Activated T-helper 9 cell treated with anti-CD3 and anti-CD28 coated beads, Interleukin-2, amount 50 U/mL, for 16 hours (primary cell): ENCODE measurements around the gene ARHGAP10.

Experiments used
- DNase-seq: peaks from one replicate; pipeline ENCODE4 v3.0.0-alpha.2; 2020; ENCODE audit warnings: low read depth

ARHGAP10 gene

GRCh38 chr4:147826288-147826646 is 94.4 kb downstream of the ARHGAP10 start:
- DNase-seq: no peak

GRCh38 chr4:147828331-147828905 is 96.5 kb downstream of the ARHGAP10 start:
- no peak for DNase-seq

- DNase-seq: no peak
Measured at GRCh38 chr4:147829401-147830101, 97.7 kb downstream of the ARHGAP10 start.

- DNase-seq: no peak
Measured at GRCh38 chr4:147830102-147830463, 98.2 kb downstream of the ARHGAP10 start.

GRCh38 chr4:147830987-147831386 is 99.1 kb downstream of the ARHGAP10 start:
- no peak for DNase-seq

GRCh38 chr4:147831551-147832171 is 99.8 kb downstream of the ARHGAP10 start:
- no peak for DNase-seq

GRCh38 chr4:147833254-147833653 is 101.4 kb downstream of the ARHGAP10 start:
- DNase-seq: no peak

DNA sequence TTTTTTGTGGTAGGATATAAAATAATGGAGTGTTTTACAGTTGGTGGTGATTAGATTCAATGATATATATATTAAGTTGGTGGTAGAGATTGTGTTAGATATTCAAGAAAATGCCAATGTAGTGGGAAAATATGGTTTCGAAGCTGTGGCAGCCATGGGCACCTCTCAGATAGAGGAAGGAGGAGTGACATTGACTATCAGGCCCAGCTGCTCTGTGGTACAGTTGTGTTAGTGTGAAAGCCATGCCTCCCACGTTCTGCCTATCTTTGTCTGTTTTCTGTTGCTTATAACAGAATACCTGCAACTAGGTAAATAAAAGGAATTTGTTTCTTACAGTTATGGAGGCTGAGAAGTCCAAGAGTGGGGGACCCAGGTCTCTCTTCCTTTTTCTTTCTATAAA is 101.9 kb downstream of the ARHGAP10 start:
- DNase-seq: no peak

GRCh38 chr4:147834480-147834879 is 102.6 kb downstream of the ARHGAP10 start:
- DNase-seq: no peak

GRCh38 chr4:147836807-147837206 is 104.9 kb downstream of the ARHGAP10 start:
- no peak for DNase-seq

GRCh38 chr4:147837435-147837834 is 105.5 kb downstream of the ARHGAP10 start:
- DNase-seq: no peak

DNA sequence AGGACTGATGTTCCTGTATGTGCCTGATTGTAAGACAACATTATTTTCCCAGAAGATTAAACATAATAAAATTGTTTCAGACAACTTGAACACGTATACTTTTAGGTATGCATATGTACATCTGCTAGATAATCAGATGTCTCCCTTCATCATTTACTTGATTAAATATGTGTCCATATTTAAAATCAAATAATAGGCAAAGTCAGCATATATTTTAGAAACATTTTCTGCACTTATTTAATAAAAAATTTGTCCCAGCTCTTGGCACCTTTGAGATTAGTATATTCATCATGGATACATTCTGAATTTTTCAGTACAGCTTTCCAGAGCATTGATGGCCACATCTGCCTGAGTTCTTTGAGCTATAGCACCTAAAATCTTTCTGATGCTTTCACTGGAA is 106.0 kb downstream of the ARHGAP10 start:
- DNase-seq: no peak

- no peak for DNase-seq
Measured at GRCh38 chr4:147839200-147839599, 107.3 kb downstream of the ARHGAP10 start.

DNA sequence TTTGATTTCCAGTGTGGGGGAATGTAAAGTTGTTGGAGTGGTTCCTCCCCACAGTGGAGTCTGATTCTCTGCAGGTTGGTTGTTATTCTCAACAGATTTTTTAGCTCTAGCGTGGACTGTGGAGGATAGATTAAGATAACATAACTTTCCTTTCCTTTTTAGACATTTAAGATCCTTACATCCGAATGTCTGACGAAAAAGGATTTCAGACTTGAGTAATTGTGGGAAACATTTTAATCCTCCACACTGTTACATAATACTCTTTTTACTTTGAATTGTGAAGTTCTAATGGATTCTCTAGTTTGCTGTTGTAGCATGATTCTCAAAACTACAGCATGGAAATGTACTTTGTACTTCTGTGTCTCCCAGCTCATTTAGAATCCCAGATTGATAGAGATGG is 107.8 kb downstream of the ARHGAP10 start:
- no peak for DNase-seq

GRCh38 chr4:147840838-147841738 is 109.2 kb downstream of the ARHGAP10 start:
- DNase-seq: no peak

- DNase-seq: no peak
Measured at GRCh38 chr4:147842573-147842972, 110.7 kb downstream of the ARHGAP10 start.

DNA sequence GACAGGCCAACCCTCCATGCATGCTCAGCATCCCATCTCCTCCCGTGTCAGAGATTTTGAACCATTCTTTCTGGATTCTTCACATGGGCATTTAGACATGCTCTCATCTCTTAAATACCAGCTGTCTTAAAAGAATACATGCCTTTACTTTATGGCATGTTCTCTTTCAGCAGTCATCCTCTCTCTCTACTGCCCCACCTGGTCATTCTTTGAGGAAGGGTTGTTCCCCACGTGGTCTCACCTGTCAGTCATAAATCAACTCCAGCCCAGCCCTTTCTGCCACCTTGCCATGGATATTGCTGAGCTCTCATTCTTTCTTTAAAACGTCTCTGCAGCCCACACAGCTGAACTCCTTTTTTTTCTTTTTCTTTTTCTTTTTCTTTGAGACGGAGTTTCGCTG is 111.3 kb downstream of the ARHGAP10 start:
- DNase-seq: no peak

DNA sequence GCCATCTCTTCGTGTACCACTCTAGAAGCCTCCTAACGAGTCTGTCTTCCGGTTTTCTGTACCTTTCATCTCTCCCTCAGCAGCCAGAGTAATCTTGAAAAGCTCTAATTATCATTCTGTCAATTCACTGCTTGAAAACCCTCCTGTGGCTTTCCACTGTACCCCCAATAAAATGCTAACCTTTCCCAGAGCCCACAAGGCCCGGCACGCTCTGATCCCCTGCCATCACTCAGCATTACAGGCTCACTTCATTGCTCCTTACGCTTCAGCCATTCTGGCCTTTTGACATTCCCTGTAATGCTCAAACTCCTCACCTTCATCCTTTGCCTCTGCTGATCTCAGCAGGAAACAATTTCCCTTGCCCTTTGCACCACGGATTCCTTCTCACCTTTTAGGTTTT is 112.9 kb downstream of the ARHGAP10 start:
- DNase-seq: no peak

- no peak for DNase-seq
Measured at GRCh38 chr4:147846318-147847155, 114.6 kb downstream of the ARHGAP10 start.

DNA sequence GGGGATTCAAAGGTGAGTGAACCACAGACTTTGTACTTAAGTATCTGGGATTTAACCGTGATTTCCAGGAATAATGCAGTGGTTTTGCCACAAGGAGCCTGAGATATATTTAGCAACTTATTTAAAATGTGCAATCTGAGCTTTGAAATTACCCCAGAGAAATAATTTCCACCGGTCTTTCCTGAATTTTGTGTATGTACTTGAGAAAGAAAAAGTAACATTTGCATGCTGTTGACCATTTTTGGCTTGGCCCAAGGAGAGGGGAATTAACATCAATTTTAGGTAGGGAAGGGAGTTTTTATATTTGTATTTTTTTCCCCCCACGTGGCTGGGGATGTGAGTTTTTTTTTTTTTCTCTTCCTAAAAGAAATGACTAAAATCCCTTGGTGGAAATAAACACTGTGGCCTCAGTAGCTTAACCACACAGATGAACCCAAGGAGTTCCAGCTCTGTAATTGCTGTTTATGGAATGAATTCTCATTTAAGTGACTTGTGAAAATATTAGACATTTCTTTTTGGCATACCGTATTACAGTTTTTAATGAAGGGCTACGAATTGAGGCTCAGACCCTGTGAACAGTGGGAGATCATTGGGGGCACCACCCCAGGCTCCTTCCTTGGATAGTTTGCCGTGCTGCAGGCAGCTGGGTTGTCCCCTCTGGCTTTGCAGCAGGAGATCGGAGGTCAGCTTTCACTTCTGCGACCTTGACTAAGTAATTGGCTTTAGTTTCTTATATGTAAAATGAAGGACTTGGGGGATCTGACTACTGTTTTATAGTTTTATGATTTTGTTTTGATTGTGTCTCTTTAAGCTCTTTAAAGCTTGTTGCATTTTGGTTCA is 116.1 kb downstream of the ARHGAP10 start:
- DNase-seq: no peak

- DNase-seq: no peak
Measured at GRCh38 chr4:147848634-147849033, 116.7 kb downstream of the ARHGAP10 start.
